ENCODE measurements around the gene CCDC33. TPM values are rescaled to one million over a fixed set of nuclear protein-coding genes. Genes with fewer than 3 reads are reported as not detected.

Gene CCDC33
- total RNA-seq, 1 donor: 0.09 TPM

DNA sequence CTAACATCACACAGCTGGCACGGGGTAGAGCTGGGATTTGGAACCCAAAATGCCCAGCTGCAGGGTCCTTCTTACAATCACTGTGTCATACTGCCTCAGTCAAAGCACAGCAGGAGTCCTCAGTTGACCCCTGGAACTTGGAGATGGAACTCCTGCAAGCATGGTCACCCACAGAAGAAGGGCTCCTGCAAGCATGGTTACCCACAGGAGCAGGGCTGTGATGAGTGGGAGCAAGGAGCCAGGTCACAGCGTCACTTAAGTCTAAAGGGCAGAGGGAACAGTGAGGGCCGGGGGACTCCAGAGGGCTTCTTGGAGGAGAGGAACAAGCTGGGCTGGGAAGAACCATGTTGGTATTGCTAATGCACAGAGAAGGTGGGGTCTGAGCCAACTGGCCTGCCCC is 24.9 kb downstream of the CCDC33 start:
- DNase-seq (ENCODE audit: low read depth): no peak
- TF ChIP-seq, protein P1, sequence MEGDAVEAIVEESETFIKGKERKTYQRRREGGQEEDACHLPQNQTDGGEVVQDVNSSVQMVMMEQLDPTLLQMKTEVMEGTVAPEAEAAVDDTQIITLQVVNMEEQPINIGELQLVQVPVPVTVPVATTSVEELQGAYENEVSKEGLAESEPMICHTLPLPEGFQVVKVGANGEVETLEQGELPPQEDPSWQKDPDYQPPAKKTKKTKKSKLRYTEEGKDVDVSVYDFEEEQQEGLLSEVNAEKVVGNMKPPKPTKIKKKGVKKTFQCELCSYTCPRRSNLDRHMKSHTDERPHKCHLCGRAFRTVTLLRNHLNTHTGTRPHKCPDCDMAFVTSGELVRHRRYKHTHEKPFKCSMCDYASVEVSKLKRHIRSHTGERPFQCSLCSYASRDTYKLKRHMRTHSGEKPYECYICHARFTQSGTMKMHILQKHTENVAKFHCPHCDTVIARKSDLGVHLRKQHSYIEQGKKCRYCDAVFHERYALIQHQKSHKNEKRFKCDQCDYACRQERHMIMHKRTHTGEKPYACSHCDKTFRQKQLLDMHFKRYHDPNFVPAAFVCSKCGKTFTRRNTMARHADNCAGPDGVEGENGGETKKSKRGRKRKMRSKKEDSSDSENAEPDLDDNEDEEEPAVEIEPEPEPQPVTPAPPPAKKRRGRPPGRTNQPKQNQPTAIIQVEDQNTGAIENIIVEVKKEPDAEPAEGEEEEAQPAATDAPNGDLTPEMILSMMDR (IDR thresholded peaks at IDR 0.05; ENCODE audit: insufficient read depth, low read length): no peak
- H3K4me3 ChIP-seq (ENCODE audit: low read depth, low read length): no peak overlapping the region

DNA sequence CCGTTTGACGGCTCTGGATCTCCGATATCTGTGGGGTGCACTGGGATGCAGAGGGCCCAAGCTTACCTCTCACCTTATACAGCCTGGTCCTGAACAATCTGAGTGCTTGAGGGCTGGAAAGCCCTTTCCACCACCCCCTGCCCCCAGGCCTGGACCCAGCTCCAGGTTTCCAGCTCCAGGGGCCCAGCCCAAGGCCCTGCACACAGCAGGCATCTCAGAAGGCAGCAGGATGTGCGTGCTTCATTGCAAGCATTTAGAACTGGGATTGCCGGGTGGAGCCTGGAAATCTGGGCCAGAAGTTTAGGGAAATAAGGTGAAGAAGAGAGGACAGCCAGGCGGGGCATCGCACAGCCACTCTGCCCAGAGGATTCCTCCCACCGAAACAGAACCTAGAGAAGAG is 25.6 kb downstream of the CCDC33 start:
- TF ChIP-seq, protein P1 (IDR thresholded peaks at IDR 0.05; ENCODE audit: insufficient read depth, low read length): no peak

DNA sequence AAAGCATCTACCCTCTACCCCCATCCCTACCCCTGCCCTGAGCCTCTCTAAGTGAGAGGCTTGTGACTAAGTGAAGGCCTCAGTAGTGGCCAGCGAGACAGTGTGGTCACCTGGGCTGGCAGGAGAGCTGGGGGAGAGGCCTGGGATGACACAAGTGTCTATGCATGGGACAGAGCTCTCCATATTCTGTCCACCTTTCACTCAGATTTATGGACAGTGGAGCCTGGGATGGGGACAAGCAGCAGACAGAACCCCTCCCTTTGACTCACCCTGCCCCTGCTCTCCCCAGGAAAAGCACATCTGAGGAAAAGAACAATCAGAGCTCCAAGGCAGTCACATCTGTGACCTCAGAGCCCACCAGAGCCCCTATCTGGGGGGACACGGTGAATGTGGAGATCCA is 26.0 kb downstream of the CCDC33 start:
- no peak overlapping the region for H3K4me3 ChIP-seq (ENCODE audit: low read depth, low read length)
- no peak for DNase-seq (ENCODE audit: low read depth)
- TF ChIP-seq, protein P1 (IDR thresholded peaks at IDR 0.05; ENCODE audit: insufficient read depth, low read length): no peak

More for the DNA sequence above, 25.6 kb downstream of the CCDC33 start:
- no peak overlapping the region for H3K4me3 ChIP-seq (ENCODE audit: low read depth, low read length)
- DNase-seq (ENCODE audit: low read depth): no peak

DNA sequence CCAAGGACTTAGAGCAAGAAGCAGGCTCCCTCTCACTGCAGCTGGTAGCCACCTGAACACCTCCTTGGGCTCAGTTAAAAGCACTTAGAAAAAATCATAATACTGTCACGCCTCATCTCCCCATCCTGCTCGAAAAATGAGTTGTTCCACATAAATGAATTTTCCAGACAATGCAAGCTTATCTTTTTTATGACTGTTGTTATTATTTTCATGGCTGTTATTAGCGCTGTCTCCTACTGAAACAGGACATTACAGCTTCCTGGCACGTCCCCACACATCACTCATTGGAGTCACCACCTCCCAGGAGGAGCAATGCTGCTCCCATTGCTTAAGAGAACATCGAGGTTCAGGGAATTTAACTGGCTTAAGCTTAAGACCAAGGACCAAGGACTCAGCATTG is 26.5 kb downstream of the CCDC33 start:
- no peak overlapping the region for H3K4me3 ChIP-seq (ENCODE audit: low read depth, low read length)
- TF ChIP-seq, protein P1 (IDR thresholded peaks at IDR 0.05; ENCODE audit: insufficient read depth, low read length): no peak
- DNase-seq (ENCODE audit: low read depth): no peak

DNA sequence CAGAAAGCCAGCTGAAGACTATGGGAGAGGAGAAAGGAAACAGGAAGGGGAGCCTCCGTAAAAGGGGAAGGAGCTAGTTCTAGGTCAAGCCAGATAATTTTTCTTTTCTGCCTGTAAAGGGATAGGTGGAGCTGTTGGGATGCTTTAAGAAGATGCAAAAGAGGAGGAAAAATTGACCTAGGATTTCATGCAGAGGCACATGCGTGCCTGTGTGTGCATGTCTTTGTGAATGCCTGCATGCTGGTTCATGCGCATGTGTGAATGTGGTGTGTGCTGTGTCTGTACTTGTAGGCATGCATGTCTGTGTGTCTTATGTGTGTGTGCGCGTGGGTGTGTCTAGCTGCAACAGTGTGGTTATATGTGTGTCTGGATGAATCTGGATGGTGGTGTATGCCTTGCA is 27.3 kb downstream of the CCDC33 start:
- H3K4me3 ChIP-seq (ENCODE audit: low read depth, low read length): no peak overlapping the region
- TF ChIP-seq, protein P1 (IDR thresholded peaks at IDR 0.05; ENCODE audit: insufficient read depth, low read length): no peak
- no peak for DNase-seq (ENCODE audit: low read depth)

DNA sequence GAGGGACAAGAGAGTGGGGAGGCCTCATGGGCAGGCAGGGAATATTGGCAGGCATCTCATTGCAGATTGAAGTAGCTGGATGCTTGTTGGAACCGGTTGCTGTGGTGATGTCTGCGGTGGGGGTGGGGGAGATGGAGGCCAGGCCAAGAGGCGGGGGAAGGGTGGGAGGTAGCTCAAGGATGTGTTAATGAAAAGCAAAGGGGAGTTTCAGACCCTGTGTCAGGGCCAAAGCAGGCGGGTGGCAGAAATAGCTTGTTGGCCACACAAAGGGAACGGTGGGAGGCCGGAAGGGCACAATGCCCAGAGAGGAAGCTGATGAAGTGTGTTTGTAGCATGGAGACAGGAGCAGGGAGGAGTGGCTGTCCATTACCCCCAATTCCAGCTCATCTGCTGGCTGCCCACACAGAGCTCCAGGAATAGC is 28.0 kb downstream of the CCDC33 start:
- TF ChIP-seq, protein P1 (IDR thresholded peaks at IDR 0.05; ENCODE audit: insufficient read depth, low read length): no peak
- no peak overlapping the region for H3K4me3 ChIP-seq (ENCODE audit: low read depth, low read length)

DNA sequence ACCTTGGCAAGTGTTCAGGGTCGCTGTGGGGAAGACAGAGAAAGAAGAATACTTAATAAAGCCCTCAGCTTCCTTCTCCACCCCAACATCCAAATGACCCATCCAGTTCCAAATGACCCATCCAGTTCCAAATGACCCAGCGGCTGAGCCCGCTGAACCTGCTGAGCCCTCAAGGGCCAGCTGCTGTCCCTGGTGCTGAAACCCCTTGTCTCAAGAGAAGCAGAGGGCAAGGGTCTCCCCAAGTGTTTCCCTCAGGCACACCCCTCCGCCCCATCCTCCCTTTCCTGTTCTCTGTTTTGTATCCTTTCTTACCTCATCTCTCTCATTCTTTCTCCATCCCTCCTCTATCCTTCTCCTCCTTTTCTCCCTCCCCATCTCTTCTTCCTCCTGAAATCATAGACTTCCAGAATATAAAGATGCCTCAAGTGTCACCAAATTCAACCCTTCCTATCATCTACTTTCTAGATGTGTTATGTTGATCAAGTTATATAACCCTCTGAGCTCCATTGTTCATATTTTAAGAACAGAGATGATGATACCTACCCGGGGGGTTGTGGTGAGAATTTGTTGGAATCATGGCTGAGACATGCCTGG is 29.0 kb downstream of the CCDC33 start:
- H3K4me3 ChIP-seq (ENCODE audit: low read depth, low read length): no peak overlapping the region
- DNase-seq (ENCODE audit: low read depth): peak; percentile 54
- TF ChIP-seq, protein P1 (IDR thresholded peaks at IDR 0.05; ENCODE audit: insufficient read depth, low read length): no peak

More for the DNA sequence above, 28.0 kb downstream of the CCDC33 start:
- DNase-seq (ENCODE audit: low read depth): no peak
